ENCODE data around the gene KRT36. TPM values are rescaled to one million over a fixed set of nuclear protein-coding genes. Genes with fewer than 3 reads are reported as not detected.

The KRT36 gene
- total RNA-seq, 6 donors from 2014 or later = not detected

DNA sequence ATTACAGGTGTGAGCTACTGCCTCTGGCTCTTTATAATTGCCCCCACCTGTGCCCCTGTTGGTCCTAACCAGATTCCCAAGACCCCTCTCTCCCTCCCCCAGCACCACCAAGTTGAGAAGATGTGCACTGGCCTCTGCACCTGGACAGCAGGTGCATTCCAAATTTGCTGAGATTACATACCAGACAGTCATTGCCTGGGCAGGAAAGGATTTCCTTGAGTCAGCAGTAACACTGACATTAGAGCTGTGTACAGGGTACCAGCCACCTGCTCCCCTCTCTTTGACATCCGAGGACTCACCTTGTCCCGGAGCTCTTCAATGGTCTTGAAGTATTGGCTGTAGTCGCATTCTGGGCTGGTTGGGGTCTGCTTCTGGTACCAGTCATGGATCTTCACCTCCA, 28.3 kb upstream of the KRT36 start:
- H3K27me3 ChIP-seq = no peaks in the 10 kb centered on the region
- H3K4me1 ChIP-seq = peaks cover 0 to 34% (median 12%) of the 10 kb centered on the region in 4 donors
- H3K9me3 ChIP-seq = no peaks in the 10 kb centered on the region
- DNase-seq = no peak
- TF ChIP-seq POLR2AphosphoS5 (IDR thresholded peaks at IDR 0.05) = no peak
- TF ChIP-seq POLR2A (IDR thresholded peaks at IDR 0.05) = no peak
- no peak for TF ChIP-seq EP300 (IDR thresholded peaks at IDR 0.05)
- TF ChIP-seq, protein P1, sequence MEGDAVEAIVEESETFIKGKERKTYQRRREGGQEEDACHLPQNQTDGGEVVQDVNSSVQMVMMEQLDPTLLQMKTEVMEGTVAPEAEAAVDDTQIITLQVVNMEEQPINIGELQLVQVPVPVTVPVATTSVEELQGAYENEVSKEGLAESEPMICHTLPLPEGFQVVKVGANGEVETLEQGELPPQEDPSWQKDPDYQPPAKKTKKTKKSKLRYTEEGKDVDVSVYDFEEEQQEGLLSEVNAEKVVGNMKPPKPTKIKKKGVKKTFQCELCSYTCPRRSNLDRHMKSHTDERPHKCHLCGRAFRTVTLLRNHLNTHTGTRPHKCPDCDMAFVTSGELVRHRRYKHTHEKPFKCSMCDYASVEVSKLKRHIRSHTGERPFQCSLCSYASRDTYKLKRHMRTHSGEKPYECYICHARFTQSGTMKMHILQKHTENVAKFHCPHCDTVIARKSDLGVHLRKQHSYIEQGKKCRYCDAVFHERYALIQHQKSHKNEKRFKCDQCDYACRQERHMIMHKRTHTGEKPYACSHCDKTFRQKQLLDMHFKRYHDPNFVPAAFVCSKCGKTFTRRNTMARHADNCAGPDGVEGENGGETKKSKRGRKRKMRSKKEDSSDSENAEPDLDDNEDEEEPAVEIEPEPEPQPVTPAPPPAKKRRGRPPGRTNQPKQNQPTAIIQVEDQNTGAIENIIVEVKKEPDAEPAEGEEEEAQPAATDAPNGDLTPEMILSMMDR (IDR thresholded peaks at IDR 0.05) = no peak
- H3K36me3 ChIP-seq = no peaks in the 10 kb centered on the region
- 90% methylated on average over 3 of the region's 3 CpGs; no CpG with 5 or more reads in 1 of the 2 donors for WGBS, 2 donors
- no peak overlapping the region for H3K27ac ChIP-seq
- ATAC-seq (ENCODE audit: low FRiP score in 2 of 2) = no peak
- H3K4me3 ChIP-seq = no peak overlapping the region

DNA sequence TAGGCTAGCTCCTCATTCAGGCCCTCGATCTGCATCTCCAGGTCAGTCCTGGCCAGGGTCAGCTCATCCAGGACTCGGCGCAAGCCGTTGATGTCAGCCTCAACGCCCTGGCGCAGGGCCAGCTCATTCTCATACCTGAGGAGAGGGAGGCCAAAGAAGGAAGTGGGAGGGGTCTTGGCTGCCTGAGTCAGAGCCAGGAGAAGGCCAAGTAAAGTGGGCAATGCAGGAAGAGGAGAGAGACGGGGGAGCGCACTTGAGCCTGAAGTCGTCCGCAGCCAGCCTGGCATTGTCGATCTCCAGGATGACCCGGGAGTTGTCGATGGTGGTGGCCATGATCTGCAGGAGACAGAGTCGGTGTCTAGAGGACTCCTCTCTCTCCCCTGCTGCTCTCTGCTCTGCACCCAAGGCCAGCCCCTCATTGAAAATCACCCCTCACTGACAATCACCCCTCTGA, 27.1 kb upstream of the KRT36 start:
- Histone ChIP-seq H3K27ac (no peak overlapping the region), H3K9me3 (no peaks in the 10 kb centered on the region), H3K4me1 (peaks cover 0 to 23% (median 7%) of the 10 kb centered on the region in 4 donors), H3K36me3 (no peaks in the 10 kb centered on the region), H3K4me3 (no peak overlapping the region), H3K27me3 (no peaks in the 10 kb centered on the region)
- TF ChIP-seq EP300 (IDR thresholded peaks at IDR 0.05) = no peak
- DNase-seq (peak in 1 of 2 donors; percentile 59), ATAC-seq (ENCODE audit: low FRiP score in 2 of 2) (no peak)
- WGBS, 2 donors = 69 to 84% methylated on average over 12 to 14 of the region's 14 CpGs

DNA sequence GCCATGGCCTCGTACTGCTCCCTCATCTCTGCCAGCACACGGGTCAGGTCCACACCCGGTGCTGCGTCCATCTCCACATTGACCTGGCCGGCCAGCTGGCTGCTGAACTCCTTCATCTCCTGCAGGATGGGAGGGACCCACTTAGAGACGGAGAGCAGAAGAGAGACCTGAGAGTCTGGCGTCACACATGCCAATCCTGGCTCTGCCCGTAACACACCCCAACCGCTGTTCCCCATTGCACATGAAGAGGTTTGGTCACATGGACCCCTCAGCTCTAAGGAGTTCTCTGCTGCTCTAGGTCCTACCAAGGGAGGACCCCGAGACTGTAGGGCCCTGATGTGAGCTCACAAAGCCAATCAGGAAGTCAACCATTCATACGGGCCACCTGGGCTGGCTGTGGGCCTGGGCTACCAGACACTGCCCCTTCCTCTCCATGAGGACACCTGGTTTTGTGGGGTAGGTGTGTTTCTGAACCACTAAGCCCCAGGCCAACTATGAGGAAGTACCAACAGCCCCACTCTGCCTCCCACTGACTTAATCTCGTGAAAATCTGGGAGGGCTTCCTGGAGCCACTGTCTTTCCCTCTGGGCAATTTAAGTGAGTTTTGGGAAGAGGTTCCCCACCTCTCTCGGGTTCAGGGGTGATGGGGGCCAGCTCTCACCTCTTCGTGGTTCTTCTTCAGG, 26.6 kb upstream of the KRT36 start:
- Histone ChIP-seq H3K36me3 (no peaks in the 10 kb centered on the region), H3K4me1 (peaks cover 0 to 21% (median 5%) of the 10 kb centered on the region in 4 donors), H3K27ac (no peak overlapping the region), H3K4me3 (no peak overlapping the region), H3K27me3 (no peaks in the 10 kb centered on the region), H3K9me3 (no peaks in the 10 kb centered on the region)
- DNase-seq (peak in 1 of 2 donors; percentile 51), ATAC-seq (ENCODE audit: low FRiP score in 2 of 2) (peak; percentile 8 to 17)
- peak in 1 of 4 donors; percentile 17 for TF ChIP-seq POLR2A (IDR thresholded peaks at IDR 0.05)
- TF ChIP-seq, protein P1 (IDR thresholded peaks at IDR 0.05) = no peak
- WGBS, 2 donors = 82 to 90% methylated on average over 5 to 14 of the region's 14 CpGs

DNA sequence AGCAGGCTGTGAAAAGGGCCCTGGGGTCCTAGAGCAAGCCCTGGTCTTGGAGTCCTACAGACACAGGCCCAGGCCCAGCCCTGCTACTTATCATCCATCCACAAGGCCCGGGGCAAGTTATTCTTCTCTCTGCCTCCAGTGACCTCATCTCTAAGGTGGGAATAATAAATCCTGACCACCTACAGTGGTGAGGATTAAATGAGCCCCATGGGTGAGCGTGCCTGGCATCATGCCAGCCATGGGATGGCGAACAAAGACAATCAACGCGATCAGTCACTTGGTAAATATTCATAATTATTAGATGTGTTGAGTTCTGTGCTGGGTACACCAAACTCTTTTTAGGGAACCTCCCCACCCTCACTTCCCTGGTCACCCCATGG, 23.4 kb upstream of the KRT36 start:
- WGBS, 2 donors = 85 to 90% methylated on average over 5 of the region's 5 CpGs
- TF ChIP-seq POLR2A (IDR thresholded peaks at IDR 0.05) = no peak
- no peak for TF ChIP-seq EP300 (IDR thresholded peaks at IDR 0.05)
- TF ChIP-seq, protein P1 (IDR thresholded peaks at IDR 0.05) = no peak
- no peak for TF ChIP-seq POLR2AphosphoS5 (IDR thresholded peaks at IDR 0.05)
- no peaks in the 10 kb centered on the region for H3K27me3 ChIP-seq
- H3K36me3 ChIP-seq = no peaks in the 10 kb centered on the region
- no peak overlapping the region for H3K27ac ChIP-seq
- ATAC-seq (ENCODE audit: low FRiP score in 2 of 2) (no peak), DNase-seq (no peak)
- no peak overlapping the region for H3K4me3 ChIP-seq
- no peaks in the 10 kb centered on the region for H3K9me3 ChIP-seq
- peaks cover 0 to 9% (median 2%) of the 10 kb centered on the region in 4 donors for H3K4me1 ChIP-seq

DNA sequence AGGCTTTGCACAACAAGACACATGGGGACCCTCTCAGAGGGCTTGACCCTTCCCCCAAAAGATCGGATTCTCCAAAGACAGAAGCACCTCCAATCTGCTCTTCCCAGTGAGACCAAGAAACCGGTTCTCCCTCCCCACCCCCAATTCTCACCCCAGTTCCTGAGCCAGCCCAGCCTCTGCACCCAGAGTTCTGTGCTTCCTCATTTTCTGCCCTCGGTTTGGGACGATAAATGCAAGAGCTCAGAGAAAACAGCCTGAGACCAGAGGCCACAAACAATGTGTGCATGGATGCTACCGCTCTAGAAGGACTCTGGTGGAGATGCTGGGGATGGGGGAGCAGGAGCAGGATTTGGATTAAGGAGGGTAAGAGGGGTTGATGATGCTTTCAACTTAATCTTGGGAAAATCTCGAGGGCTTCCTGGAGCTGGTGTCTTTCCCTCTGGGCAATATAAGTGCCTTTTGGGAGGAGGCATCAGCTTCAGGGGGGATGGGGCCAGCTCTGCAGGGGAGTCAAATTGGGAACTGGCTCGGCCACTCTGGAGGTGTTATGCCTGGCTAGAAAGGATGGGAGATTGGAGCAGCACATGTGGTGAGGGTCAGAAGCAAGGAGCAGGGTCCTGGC, 22.9 kb upstream of the KRT36 start:
- TF ChIP-seq, protein P1 (IDR thresholded peaks at IDR 0.05) = no peak
- no peak for TF ChIP-seq POLR2A (IDR thresholded peaks at IDR 0.05)
- TF ChIP-seq EP300 (IDR thresholded peaks at IDR 0.05) = no peak
- TF ChIP-seq POLR2AphosphoS5 (IDR thresholded peaks at IDR 0.05) = no peak
- H3K4me1 ChIP-seq = peaks cover 0 to 9% (median 2%) of the 10 kb centered on the region in 4 donors
- DNase-seq (no peak), ATAC-seq (ENCODE audit: low FRiP score in 2 of 2) (no peak)
- no peaks in the 10 kb centered on the region for H3K9me3 ChIP-seq
- H3K27ac ChIP-seq = no peak overlapping the region
- no peak overlapping the region for H3K4me3 ChIP-seq
- WGBS, 2 donors = 50 to 69% methylated on average over 7 of the region's 7 CpGs
- no peaks in the 10 kb centered on the region for H3K36me3 ChIP-seq
- H3K27me3 ChIP-seq = no peaks in the 10 kb centered on the region

All from upper lobe of left lung (tissue), 6 donors.